ENCODE measurements around the gene THTPA. TPM values are rescaled to one million over a fixed set of nuclear protein-coding genes. Genes with fewer than 3 reads are reported as not detected.

THTPA gene
- total RNA-seq, 2 donors from 2014 or later: 22.5 to 45.4 TPM

DNA sequence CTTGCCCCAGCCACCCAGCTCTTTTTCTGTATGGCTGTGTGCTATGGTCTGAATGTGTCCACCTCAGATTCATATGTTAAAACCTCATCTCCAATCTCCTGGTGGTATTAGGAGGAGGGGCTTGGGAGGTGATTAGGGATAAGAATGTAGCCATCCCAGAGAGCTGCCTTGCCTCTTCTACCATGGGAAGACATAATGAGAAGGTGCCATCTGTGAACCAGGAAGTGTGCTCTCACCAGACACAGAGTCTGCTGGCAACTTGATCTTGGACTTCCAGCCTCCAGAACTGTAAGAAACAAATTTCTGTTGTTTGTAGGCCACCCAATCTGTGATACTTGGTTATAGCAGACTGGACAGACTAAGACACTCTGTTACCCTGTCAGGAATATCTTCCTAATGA, 45.4 kb downstream of the THTPA start:
- Histone ChIP-seq H3K9me3 (no peaks in the 10 kb centered on the region), H3K36me3 (no peaks in the 10 kb centered on the region), H3K4me1 (replicated peaks) (no peaks in the 10 kb centered on the region), H3K27ac (no peak overlapping the region), H3K4me3 (no peak overlapping the region), H3K27me3 (replicated peaks; ENCODE audit: insufficient read depth) (no peaks in the 10 kb centered on the region)
- DNase-seq (ENCODE audit: low spot score): no peak
- TF ChIP-seq POLR2AphosphoS5 (IDR thresholded peaks at IDR 0.05) (no peak), CTCF (IDR thresholded peaks at IDR 0.05) (no peak), POLR2A (IDR thresholded peaks at IDR 0.05) (no peak)
- intact Hi-C loops (cut with DNase I): no loop called here

- H3K27ac ChIP-seq: no peak overlapping the region
- H3K4me1 ChIP-seq (replicated peaks): no peaks in the 10 kb centered on the region
- intact Hi-C loops (cut with DNase I): no loop called here
- DNase-seq (ENCODE audit: low spot score): no peak
- 71% methylated on average over 1 of the region's 1 CpG for WGBS
- no peak overlapping the region for H3K4me3 ChIP-seq
- no peak for TF ChIP-seq POLR2A (IDR thresholded peaks at IDR 0.05)
- TF ChIP-seq CTCF (IDR thresholded peaks at IDR 0.05): no peak
- no peak for TF ChIP-seq POLR2AphosphoS5 (IDR thresholded peaks at IDR 0.05)
- no peaks in the 10 kb centered on the region for H3K27me3 ChIP-seq (replicated peaks; ENCODE audit: insufficient read depth)
- H3K9me3 ChIP-seq: no peaks in the 10 kb centered on the region
- no peaks in the 10 kb centered on the region for H3K36me3 ChIP-seq
These were observed 45.7 kb downstream of the THTPA start for GRCh38 chr14:23601845-23602180.

GRCh38 chr14:23602181-23603095, 46.4 kb downstream of the THTPA start:
- TF ChIP-seq POLR2AphosphoS5 (IDR thresholded peaks at IDR 0.05) (no peak), POLR2A (IDR thresholded peaks at IDR 0.05) (no peak), CTCF (IDR thresholded peaks at IDR 0.05) (no peak)
- Histone ChIP-seq H3K4me1 (replicated peaks) (no peaks in the 10 kb centered on the region), H3K4me3 (no peak overlapping the region), H3K36me3 (no peaks in the 10 kb centered on the region), H3K9me3 (no peaks in the 10 kb centered on the region), H3K27ac (no peak overlapping the region), H3K27me3 (replicated peaks; ENCODE audit: insufficient read depth) (no peaks in the 10 kb centered on the region)
- 92% methylated on average over 12 of the region's 12 CpGs for WGBS
- intact Hi-C loops (cut with DNase I): no loop called here
- no peak for DNase-seq (ENCODE audit: low spot score)

DNA sequence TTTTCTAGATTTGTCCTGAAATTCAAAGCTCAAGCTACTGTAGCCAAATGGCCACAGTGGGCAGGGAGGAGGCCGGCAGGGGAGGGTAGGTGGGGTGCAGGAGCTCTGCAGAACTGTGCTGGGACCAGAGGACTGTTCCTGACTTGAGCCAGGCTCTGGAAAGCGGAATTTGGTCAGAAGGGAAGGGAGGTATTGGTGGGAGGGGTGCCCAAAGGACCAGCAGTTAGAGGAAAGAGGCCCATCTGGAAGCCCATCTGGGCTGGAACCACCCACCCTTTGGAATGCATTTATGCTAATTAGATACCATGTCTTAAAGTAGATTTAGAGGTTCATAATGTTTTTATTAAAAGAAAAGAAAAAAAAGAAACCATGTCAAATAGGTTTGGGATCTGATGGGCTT, 47.0 kb downstream of the THTPA start:
- intact Hi-C loops (cut with DNase I): no loop called here

More for the DNA sequence above, 47.0 kb downstream of the THTPA start:
- Histone ChIP-seq H3K27me3 (replicated peaks; ENCODE audit: insufficient read depth) (no peaks in the 10 kb centered on the region), H3K36me3 (no peaks in the 10 kb centered on the region), H3K4me1 (replicated peaks) (no peaks in the 10 kb centered on the region), H3K9me3 (no peaks in the 10 kb centered on the region), H3K4me3 (no peak overlapping the region), H3K27ac (no peak overlapping the region)
- TF ChIP-seq POLR2A (IDR thresholded peaks at IDR 0.05): no peak
- TF ChIP-seq POLR2AphosphoS5 (IDR thresholded peaks at IDR 0.05): no peak
- TF ChIP-seq CTCF (IDR thresholded peaks at IDR 0.05): no peak
- no peak for DNase-seq (ENCODE audit: low spot score)
- 88% methylated on average over 2 of the region's 2 CpGs for WGBS
